SU-DHL-6 (cell line): ENCODE measurements around the gene PAFAH1B1.

Source experiments
- EZH2phosphoT487 ChIP-seq: fragments of 200-600 bp; sonication (generic), shearing (Covaris generic); conservative IDR thresholded peaks from 2 replicates; pipeline ENCODE4 v1.6.1; 2018; ENCODE audit warnings: mild to moderate bottlenecking, antibody characterized with exemption, low read length, moderate library complexity, mixed read lengths
- TF ChIP-seq, protein P1 (sequence below): fragments of 200-600 bp; sonication (generic); IDR thresholded peaks from one replicate; pipeline ENCODE4 v1.5.1; 2017; ENCODE audit warnings: antibody characterized with exemption, mild to moderate bottlenecking, low read length, moderate library complexity; ENCODE audit not compliant: insufficient read depth, poor library complexity, severe bottlenecking

DNA sequence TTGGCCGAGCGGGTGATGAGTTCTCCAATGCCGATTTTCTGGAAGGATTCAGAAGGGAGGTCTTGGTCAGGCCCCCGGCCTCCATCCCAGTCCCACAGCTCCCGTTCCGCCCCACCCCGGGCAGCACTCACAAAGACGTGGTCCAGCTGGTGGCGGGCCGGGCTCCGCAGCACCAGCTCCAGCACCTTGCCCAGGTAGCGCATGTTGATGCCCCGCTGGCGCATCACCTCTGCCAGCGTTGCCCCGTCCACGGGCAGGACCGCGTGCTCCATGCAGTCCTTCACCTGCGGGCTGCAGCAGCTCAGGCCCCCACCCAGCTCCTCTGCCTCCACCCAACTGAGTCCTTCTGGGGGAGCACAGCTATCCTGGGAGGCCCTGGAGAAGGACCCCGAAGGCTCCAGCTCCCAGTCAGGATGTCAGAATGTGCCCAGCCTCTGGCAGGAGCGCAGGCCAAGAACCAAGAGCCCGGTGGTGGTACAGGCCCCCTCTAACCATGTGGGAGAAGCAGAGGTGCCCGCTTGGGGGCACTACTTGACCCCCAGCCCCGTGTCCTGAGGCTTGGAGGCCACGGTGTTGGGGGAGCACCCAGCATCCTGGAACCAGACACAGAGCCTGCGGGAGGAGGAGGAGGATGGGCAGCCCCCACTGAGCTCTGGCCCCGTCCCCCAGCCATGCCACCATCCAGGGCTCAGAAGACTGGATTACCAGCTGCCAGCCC, 101.9 kb downstream of the PAFAH1B1 start:
- TF ChIP-seq, protein P1, sequence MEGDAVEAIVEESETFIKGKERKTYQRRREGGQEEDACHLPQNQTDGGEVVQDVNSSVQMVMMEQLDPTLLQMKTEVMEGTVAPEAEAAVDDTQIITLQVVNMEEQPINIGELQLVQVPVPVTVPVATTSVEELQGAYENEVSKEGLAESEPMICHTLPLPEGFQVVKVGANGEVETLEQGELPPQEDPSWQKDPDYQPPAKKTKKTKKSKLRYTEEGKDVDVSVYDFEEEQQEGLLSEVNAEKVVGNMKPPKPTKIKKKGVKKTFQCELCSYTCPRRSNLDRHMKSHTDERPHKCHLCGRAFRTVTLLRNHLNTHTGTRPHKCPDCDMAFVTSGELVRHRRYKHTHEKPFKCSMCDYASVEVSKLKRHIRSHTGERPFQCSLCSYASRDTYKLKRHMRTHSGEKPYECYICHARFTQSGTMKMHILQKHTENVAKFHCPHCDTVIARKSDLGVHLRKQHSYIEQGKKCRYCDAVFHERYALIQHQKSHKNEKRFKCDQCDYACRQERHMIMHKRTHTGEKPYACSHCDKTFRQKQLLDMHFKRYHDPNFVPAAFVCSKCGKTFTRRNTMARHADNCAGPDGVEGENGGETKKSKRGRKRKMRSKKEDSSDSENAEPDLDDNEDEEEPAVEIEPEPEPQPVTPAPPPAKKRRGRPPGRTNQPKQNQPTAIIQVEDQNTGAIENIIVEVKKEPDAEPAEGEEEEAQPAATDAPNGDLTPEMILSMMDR, result no peak
- TF ChIP-seq EZH2phosphoT487, result no peak
